ENCODE results near the gene RAB40C. TPM values are rescaled to one million over a fixed set of nuclear protein-coding genes. Genes with fewer than 3 reads are reported as not detected.

The RAB40C gene
- total and polyA plus RNA-seq, 2 donors (not counting 1 experiment from before 2014, with no cell fraction given): 3.2 to 11.6 TPM

- Histone ChIP-seq H3K27me3 (ENCODE audit: control insufficient read depth, insufficient read depth, low read length) (no peaks in the 10 kb centered on the region), H3K9ac (ENCODE audit: insufficient read depth, low read length) (no peak overlapping the region), H4K20me1 (ENCODE audit: control insufficient read depth, extremely low read depth, insufficient read depth, low read length) (no peaks in the 10 kb centered on the region), H3K4me2 (ENCODE audit: extremely low read depth, insufficient read depth, low read length) (no peak overlapping the region), H3K27ac (ENCODE audit: insufficient read depth, low read length) (no peak overlapping the region), H2AFZ (ENCODE audit: low read length) (no peak overlapping the region), H3K4me3 (replicated peaks in 1 of 4; ENCODE audit: control extremely low read depth in 1 of 4, insufficient read depth in 1 of 4, low read depth in 3 of 4, low read length in 4 of 4) (no peak overlapping the region), H3K36me3 (ENCODE audit: control insufficient read depth, insufficient read depth, low read length) (peaks cover 17% of the 10 kb centered on the region), H3K9me3 (ENCODE audit: control insufficient read depth, insufficient read depth, low read depth, low read length) (no peaks in the 10 kb centered on the region), H3K79me2 (ENCODE audit: control insufficient read depth, insufficient read depth, low read length) (no peaks in the 10 kb centered on the region), H3K4me1 (ENCODE audit: control insufficient read depth, extremely low read depth, insufficient read depth, low read length) (peaks cover 2% of the 10 kb centered on the region)
- DNase-seq (ENCODE audit: low read depth in 2 of 2): no peak
- TF ChIP-seq EZH2 (IDR thresholded peaks at IDR 0.05; ENCODE audit: low read length, missing control alignments): no peak
- TF ChIP-seq, protein P1, sequence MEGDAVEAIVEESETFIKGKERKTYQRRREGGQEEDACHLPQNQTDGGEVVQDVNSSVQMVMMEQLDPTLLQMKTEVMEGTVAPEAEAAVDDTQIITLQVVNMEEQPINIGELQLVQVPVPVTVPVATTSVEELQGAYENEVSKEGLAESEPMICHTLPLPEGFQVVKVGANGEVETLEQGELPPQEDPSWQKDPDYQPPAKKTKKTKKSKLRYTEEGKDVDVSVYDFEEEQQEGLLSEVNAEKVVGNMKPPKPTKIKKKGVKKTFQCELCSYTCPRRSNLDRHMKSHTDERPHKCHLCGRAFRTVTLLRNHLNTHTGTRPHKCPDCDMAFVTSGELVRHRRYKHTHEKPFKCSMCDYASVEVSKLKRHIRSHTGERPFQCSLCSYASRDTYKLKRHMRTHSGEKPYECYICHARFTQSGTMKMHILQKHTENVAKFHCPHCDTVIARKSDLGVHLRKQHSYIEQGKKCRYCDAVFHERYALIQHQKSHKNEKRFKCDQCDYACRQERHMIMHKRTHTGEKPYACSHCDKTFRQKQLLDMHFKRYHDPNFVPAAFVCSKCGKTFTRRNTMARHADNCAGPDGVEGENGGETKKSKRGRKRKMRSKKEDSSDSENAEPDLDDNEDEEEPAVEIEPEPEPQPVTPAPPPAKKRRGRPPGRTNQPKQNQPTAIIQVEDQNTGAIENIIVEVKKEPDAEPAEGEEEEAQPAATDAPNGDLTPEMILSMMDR (conservative IDR thresholded peaks at IDR 0.05 in 1 of 2, IDR thresholded peaks at IDR 0.05 in 1 of 2; ENCODE audit: low read depth in 1 of 2, low read length in 2 of 2): no peak
Measured at GRCh38 chr16:629833-630248, 40.0 kb downstream of the RAB40C start.

- H3K4me1 ChIP-seq (ENCODE audit: control insufficient read depth, extremely low read depth, insufficient read depth, low read length): peaks cover 2% of the 10 kb centered on the region
- H3K9me3 ChIP-seq (ENCODE audit: control insufficient read depth, insufficient read depth, low read depth, low read length): no peaks in the 10 kb centered on the region
- H3K4me3 ChIP-seq (replicated peaks in 1 of 4; ENCODE audit: control extremely low read depth in 1 of 4, insufficient read depth in 1 of 4, low read depth in 3 of 4, low read length in 4 of 4): no peak overlapping the region
- no peak overlapping the region for H2AFZ ChIP-seq (ENCODE audit: low read length)
- H3K79me2 ChIP-seq (ENCODE audit: control insufficient read depth, insufficient read depth, low read length): peaks cover under 1% of the 10 kb centered on the region
- H3K27ac ChIP-seq (ENCODE audit: insufficient read depth, low read length): no peak overlapping the region
- no peak for TF ChIP-seq EZH2 (IDR thresholded peaks at IDR 0.05; ENCODE audit: low read length, missing control alignments)
- TF ChIP-seq, protein P1 (conservative IDR thresholded peaks at IDR 0.05 in 1 of 2, IDR thresholded peaks at IDR 0.05 in 1 of 2; ENCODE audit: low read depth in 1 of 2, low read length in 2 of 2): no peak
- no peaks in the 10 kb centered on the region for H4K20me1 ChIP-seq (ENCODE audit: control insufficient read depth, extremely low read depth, insufficient read depth, low read length)
- no peaks in the 10 kb centered on the region for H3K27me3 ChIP-seq (ENCODE audit: control insufficient read depth, insufficient read depth, low read length)
- H3K36me3 ChIP-seq (ENCODE audit: control insufficient read depth, insufficient read depth, low read length): peaks cover 17% of the 10 kb centered on the region
- H3K4me2 ChIP-seq (ENCODE audit: extremely low read depth, insufficient read depth, low read length): no peak overlapping the region
- H3K9ac ChIP-seq (ENCODE audit: insufficient read depth, low read length): no peak overlapping the region
- no peak for DNase-seq (ENCODE audit: low read depth in 2 of 2)
Measured at GRCh38 chr16:630249-630814, 40.5 kb downstream of the RAB40C start.

- no peak within 1 kb of the TSS for H3K4me2 ChIP-seq (ENCODE audit: extremely low read depth, insufficient read depth, low read length)
- DNase-seq (ENCODE audit: low read depth in 2 of 2): no peak
Measured at GRCh38 chr16:630815-631405, 41.0 kb downstream of the RAB40C start, which contains the start of gene WFIKKN1. Gene WFIKKN1, plus strand, starts transcription at chr16:630985. Its CDS starts 269 bp downstream, at chr16:631254.

More at GRCh38 chr16:630815-631405, 41.0 kb downstream of the RAB40C start, which contains the start of gene WFIKKN1:
- H3K4me3 ChIP-seq (replicated peaks in 1 of 4; ENCODE audit: control extremely low read depth in 1 of 4, insufficient read depth in 1 of 4, low read depth in 3 of 4, low read length in 4 of 4): no peak within 1 kb of the TSS
- no peaks in the 10 kb centered on the region for H3K9me3 ChIP-seq (ENCODE audit: control insufficient read depth, insufficient read depth, low read depth, low read length)
- H3K36me3 ChIP-seq (ENCODE audit: control insufficient read depth, insufficient read depth, low read length): peaks cover 17% of the 10 kb centered on the region
- H3K27me3 ChIP-seq (ENCODE audit: control insufficient read depth, insufficient read depth, low read length): no peaks in the 10 kb centered on the region
- no peak within 1 kb of the TSS for H3K9ac ChIP-seq (ENCODE audit: insufficient read depth, low read length)
- H4K20me1 ChIP-seq (ENCODE audit: control insufficient read depth, extremely low read depth, insufficient read depth, low read length): no peaks in the 10 kb centered on the region
- peaks cover 4% of the 10 kb centered on the region for H3K79me2 ChIP-seq (ENCODE audit: control insufficient read depth, insufficient read depth, low read length)
- H3K27ac ChIP-seq (ENCODE audit: insufficient read depth, low read length): no peak within 1 kb of the TSS
- peaks cover 2% of the 10 kb centered on the region for H3K4me1 ChIP-seq (ENCODE audit: control insufficient read depth, extremely low read depth, insufficient read depth, low read length)
- no peak within 1 kb of the TSS for H2AFZ ChIP-seq (ENCODE audit: low read length)
- TF ChIP-seq EZH2 (IDR thresholded peaks at IDR 0.05; ENCODE audit: low read length, missing control alignments): no peak
- TF ChIP-seq, protein P1 (conservative IDR thresholded peaks at IDR 0.05 in 1 of 2, IDR thresholded peaks at IDR 0.05 in 1 of 2; ENCODE audit: low read depth in 1 of 2, low read length in 2 of 2): no peak

All from fibroblast of lung (primary cell).